T-helper 2 cell treated with Interferon-gamma antibody and Interleukin-4, amounts not matched to agents 5 μg/mL and 100 μg/mL, for 36 hours (primary cell): ENCODE data around the gene TP63.

Source experiments
- DNase-seq: peaks from one replicate; pipeline ENCODE4 v3.0.0; 2021; ENCODE audit warnings: low spot score
- H3K27ac Mint-ChIP-seq: one replicate; pipeline ENCODE4 v1.8.0; 2021; ENCODE audit warnings: mild to moderate bottlenecking, mixed read lengths
- H3K27me3 Mint-ChIP-seq: one replicate; pipeline ENCODE4 v1.8.0; 2021; ENCODE audit warnings: low read depth, mixed read lengths
- H3K36me3 Mint-ChIP-seq: one replicate; pipeline ENCODE4 v1.8.0; 2021; ENCODE audit warnings: low read depth, mixed read lengths
- H3K4me1 Mint-ChIP-seq: one replicate; pipeline ENCODE4 v1.8.0; 2021; ENCODE audit warnings: low read depth, mixed read lengths
- H3K4me3 Mint-ChIP-seq: one replicate; pipeline ENCODE4 v1.8.0; 2022; ENCODE audit warnings: mild to moderate bottlenecking, moderate library complexity, mixed read lengths
- H3K9me3 Mint-ChIP-seq: one replicate; pipeline ENCODE4 v1.8.0; 2021; ENCODE audit warnings: mixed read lengths

TP63 gene

GRCh38 chr3:189680723-189681122, 49.5 kb downstream of the TP63 start:
- Mint-ChIP-seq H3K27ac (no peak overlapping the region), H3K27me3 (no peaks in the 10 kb centered on the region), H3K9me3 (peaks cover 6% of the 10 kb centered on the region), H3K4me1 (peaks cover 19% of the 10 kb centered on the region), H3K36me3 (peaks cover 3% of the 10 kb centered on the region), H3K4me3 (no peak overlapping the region)
- no peak for DNase-seq

- peaks cover 27% of the 10 kb centered on the region for H3K4me1 Mint-ChIP-seq
- H3K9me3 Mint-ChIP-seq: no peaks in the 10 kb centered on the region
- no peak overlapping the region for H3K4me3 Mint-ChIP-seq
- no peak for DNase-seq
- H3K36me3 Mint-ChIP-seq: peaks cover 3% of the 10 kb centered on the region
- H3K27me3 Mint-ChIP-seq: no peaks in the 10 kb centered on the region
- H3K27ac Mint-ChIP-seq: no peak overlapping the region
Observed at GRCh38 chr3:189683546-189684255, 52.5 kb downstream of the TP63 start.

GRCh38 chr3:189684317-189684716, 53.1 kb downstream of the TP63 start:
- no peaks in the 10 kb centered on the region for H3K27me3 Mint-ChIP-seq
- H3K4me1 Mint-ChIP-seq: peaks cover 29% of the 10 kb centered on the region
- H3K4me3 Mint-ChIP-seq: no peak overlapping the region
- no peak for DNase-seq
- H3K36me3 Mint-ChIP-seq: peaks cover 2% of the 10 kb centered on the region
- H3K27ac Mint-ChIP-seq: no peak overlapping the region
- no peaks in the 10 kb centered on the region for H3K9me3 Mint-ChIP-seq

GRCh38 chr3:189685291-189685690, 54.1 kb downstream of the TP63 start:
- no peak overlapping the region for H3K4me3 Mint-ChIP-seq
- no peak overlapping the region for H3K27ac Mint-ChIP-seq
- H3K4me1 Mint-ChIP-seq: peaks cover 29% of the 10 kb centered on the region
- DNase-seq: no peak
- peaks cover 2% of the 10 kb centered on the region for H3K36me3 Mint-ChIP-seq
- no peaks in the 10 kb centered on the region for H3K9me3 Mint-ChIP-seq
- no peaks in the 10 kb centered on the region for H3K27me3 Mint-ChIP-seq

GRCh38 chr3:189685860-189686259, 54.7 kb downstream of the TP63 start:
- no peaks in the 10 kb centered on the region for H3K36me3 Mint-ChIP-seq
- no peak overlapping the region for H3K4me3 Mint-ChIP-seq
- peaks cover 29% of the 10 kb centered on the region for H3K4me1 Mint-ChIP-seq
- H3K9me3 Mint-ChIP-seq: no peaks in the 10 kb centered on the region
- H3K27me3 Mint-ChIP-seq: no peaks in the 10 kb centered on the region
- no peak overlapping the region for H3K27ac Mint-ChIP-seq
- no peak for DNase-seq

- H3K27ac Mint-ChIP-seq: no peak overlapping the region
- no peaks in the 10 kb centered on the region for H3K9me3 Mint-ChIP-seq
- H3K4me1 Mint-ChIP-seq: peaks cover 29% of the 10 kb centered on the region
- H3K36me3 Mint-ChIP-seq: no peaks in the 10 kb centered on the region
- DNase-seq: no peak
- no peaks in the 10 kb centered on the region for H3K27me3 Mint-ChIP-seq
- H3K4me3 Mint-ChIP-seq: no peak overlapping the region
Observed at GRCh38 chr3:189687475-189687874, 56.3 kb downstream of the TP63 start.

GRCh38 chr3:189688262-189688661, 57.1 kb downstream of the TP63 start:
- no peak for DNase-seq
- no peak overlapping the region for H3K4me3 Mint-ChIP-seq
- H3K27me3 Mint-ChIP-seq: no peaks in the 10 kb centered on the region
- no peaks in the 10 kb centered on the region for H3K36me3 Mint-ChIP-seq
- no peaks in the 10 kb centered on the region for H3K9me3 Mint-ChIP-seq
- H3K27ac Mint-ChIP-seq: no peak overlapping the region
- H3K4me1 Mint-ChIP-seq: peaks cover 29% of the 10 kb centered on the region

- H3K27ac Mint-ChIP-seq: no peak overlapping the region
- H3K4me3 Mint-ChIP-seq: no peak overlapping the region
- peaks cover 18% of the 10 kb centered on the region for H3K4me1 Mint-ChIP-seq
- DNase-seq: no peak
- no peaks in the 10 kb centered on the region for H3K27me3 Mint-ChIP-seq
- no peaks in the 10 kb centered on the region for H3K9me3 Mint-ChIP-seq
- H3K36me3 Mint-ChIP-seq: no peaks in the 10 kb centered on the region
Observed at GRCh38 chr3:189689625-189690024, 58.4 kb downstream of the TP63 start.

- H3K4me1 Mint-ChIP-seq: peaks cover 14% of the 10 kb centered on the region
- H3K4me3 Mint-ChIP-seq: no peak overlapping the region
- no peaks in the 10 kb centered on the region for H3K9me3 Mint-ChIP-seq
- no peaks in the 10 kb centered on the region for H3K36me3 Mint-ChIP-seq
- H3K27me3 Mint-ChIP-seq: no peaks in the 10 kb centered on the region
- no peak for DNase-seq
- no peak overlapping the region for H3K27ac Mint-ChIP-seq
Observed at GRCh38 chr3:189690237-189690636, 59.0 kb downstream of the TP63 start.

- no peak for DNase-seq
- Mint-ChIP-seq H3K9me3 (no peaks in the 10 kb centered on the region), H3K4me1 (peaks cover 11% of the 10 kb centered on the region), H3K27me3 (no peaks in the 10 kb centered on the region), H3K27ac (no peak overlapping the region), H3K4me3 (no peak overlapping the region), H3K36me3 (no peaks in the 10 kb centered on the region)
Observed at GRCh38 chr3:189690672-189691071, 59.5 kb downstream of the TP63 start.

GRCh38 chr3:189695400-189695799, 64.2 kb downstream of the TP63 start:
- Mint-ChIP-seq H3K4me3 (no peak overlapping the region), H3K36me3 (no peaks in the 10 kb centered on the region), H3K27me3 (no peaks in the 10 kb centered on the region), H3K9me3 (no peaks in the 10 kb centered on the region), H3K4me1 (no peaks in the 10 kb centered on the region), H3K27ac (no peak overlapping the region)
- no peak for DNase-seq

GRCh38 chr3:189698811-189699210, 67.6 kb downstream of the TP63 start:
- no peak overlapping the region for H3K27ac Mint-ChIP-seq
- DNase-seq: no peak
- no peaks in the 10 kb centered on the region for H3K4me1 Mint-ChIP-seq
- no peaks in the 10 kb centered on the region for H3K27me3 Mint-ChIP-seq
- H3K36me3 Mint-ChIP-seq: no peaks in the 10 kb centered on the region
- no peak overlapping the region for H3K4me3 Mint-ChIP-seq
- no peaks in the 10 kb centered on the region for H3K9me3 Mint-ChIP-seq

GRCh38 chr3:189699885-189700284, 68.7 kb downstream of the TP63 start:
- Mint-ChIP-seq H3K27ac (no peak overlapping the region), H3K4me1 (no peaks in the 10 kb centered on the region), H3K27me3 (no peaks in the 10 kb centered on the region), H3K36me3 (no peaks in the 10 kb centered on the region), H3K4me3 (no peak overlapping the region), H3K9me3 (no peaks in the 10 kb centered on the region)
- DNase-seq: no peak

GRCh38 chr3:189702066-189702646, 71.0 kb downstream of the TP63 start:
- no peak overlapping the region for H3K4me3 Mint-ChIP-seq
- no peaks in the 10 kb centered on the region for H3K4me1 Mint-ChIP-seq
- H3K9me3 Mint-ChIP-seq: no peaks in the 10 kb centered on the region
- peaks cover 2% of the 10 kb centered on the region for H3K27me3 Mint-ChIP-seq
- DNase-seq: no peak
- no peaks in the 10 kb centered on the region for H3K36me3 Mint-ChIP-seq
- no peak overlapping the region for H3K27ac Mint-ChIP-seq

GRCh38 chr3:189703865-189704264, 72.7 kb downstream of the TP63 start:
- DNase-seq: no peak
- Mint-ChIP-seq H3K36me3 (no peaks in the 10 kb centered on the region), H3K9me3 (no peaks in the 10 kb centered on the region), H3K27me3 (peaks cover 2% of the 10 kb centered on the region), H3K4me1 (peaks cover 7% of the 10 kb centered on the region), H3K4me3 (no peak overlapping the region), H3K27ac (no peak overlapping the region)
